ENCODE measurements around the gene STIM1.

STIM1 gene

DNA sequence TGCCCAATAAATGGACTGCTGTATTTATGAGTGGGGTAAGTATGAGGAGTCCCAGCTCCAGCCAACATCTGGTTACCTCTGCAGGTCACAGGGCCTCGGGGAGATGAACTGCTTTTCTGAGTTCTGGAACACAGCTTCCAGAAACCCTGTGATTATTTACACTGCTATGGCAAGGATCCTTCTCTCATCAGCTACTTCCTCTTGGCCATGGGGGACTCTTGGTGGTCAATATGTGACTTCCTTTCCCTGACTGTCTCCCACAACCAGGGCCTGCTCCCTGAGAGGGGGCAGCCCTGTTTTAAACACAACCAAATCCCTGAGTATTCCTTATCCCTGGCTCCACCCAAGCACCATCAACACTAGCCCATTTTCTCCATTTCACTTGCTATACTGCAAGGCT is 24.7 kb upstream of the STIM1 start:
- no peak for DNase-seq (ENCODE audit: low spot score)

DNA sequence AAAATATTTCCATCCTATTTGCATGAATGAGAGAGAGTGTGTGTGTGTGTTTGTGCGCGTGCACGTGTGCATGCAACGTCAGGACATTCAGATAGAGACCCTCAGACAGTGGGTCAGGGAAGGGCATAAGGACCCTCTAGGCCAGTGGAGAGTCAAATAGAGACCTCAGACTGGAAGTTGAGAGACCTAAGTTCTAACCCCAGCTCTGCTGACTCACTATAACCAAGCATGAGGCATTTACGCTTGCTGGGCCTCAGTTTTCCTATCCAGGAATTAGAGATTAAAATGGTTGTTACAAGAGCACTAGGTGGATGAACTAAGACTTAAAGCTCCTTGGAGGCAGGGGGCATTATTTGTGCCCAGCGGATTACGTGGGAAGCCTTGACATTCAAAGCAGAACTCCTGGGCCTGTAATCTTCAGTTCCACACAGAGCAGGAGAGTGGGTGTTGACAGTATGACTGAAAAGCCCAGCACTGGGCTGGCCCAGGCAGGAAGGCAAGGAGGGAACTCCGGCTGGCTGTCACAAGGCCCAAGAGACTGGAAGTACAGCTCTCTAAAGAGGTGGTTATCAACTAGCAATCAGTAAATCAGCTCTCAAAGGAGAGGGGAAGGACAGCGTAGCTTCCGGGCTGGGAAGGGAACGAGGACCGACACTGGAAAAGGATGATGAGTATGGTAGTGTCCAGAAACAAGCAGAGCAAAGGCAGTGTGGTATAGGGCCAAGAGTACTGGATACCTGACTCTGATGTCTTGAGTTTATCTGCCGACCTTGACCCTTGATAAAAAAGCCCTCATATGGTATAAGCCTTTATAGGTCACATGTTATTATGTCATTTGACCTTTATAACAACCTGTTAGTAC is 23.9 kb upstream of the STIM1 start:
- no peak for DNase-seq (ENCODE audit: low spot score)

DNA sequence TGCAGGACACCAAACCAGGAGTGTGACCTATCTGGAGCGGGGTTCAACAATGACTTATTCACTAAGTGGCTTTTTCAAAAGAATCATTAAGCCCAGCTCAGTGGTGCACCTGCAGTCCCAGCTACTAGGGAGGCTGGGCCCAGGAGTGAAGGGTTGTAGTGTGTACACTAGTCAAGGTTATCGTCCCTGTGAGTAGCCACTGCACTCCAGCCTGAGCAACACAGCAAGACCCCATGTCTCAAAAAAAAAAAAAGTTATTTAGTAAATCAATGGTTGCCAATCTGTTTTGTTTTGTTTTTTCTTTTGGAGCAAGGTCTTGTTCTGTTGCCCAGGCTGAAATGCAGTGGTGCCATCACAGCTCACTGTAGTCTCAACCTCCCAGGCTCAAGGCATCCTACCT is 22.6 kb upstream of the STIM1 start:
- no peak for DNase-seq (ENCODE audit: low spot score)

GRCh38 chr11:3833449-3833848 is 22.0 kb upstream of the STIM1 start:
- no peak for DNase-seq (ENCODE audit: low spot score)

GRCh38 chr11:3834349-3834663 is 21.2 kb upstream of the STIM1 start:
- DNase-seq (ENCODE audit: low spot score) = no peak

DNA sequence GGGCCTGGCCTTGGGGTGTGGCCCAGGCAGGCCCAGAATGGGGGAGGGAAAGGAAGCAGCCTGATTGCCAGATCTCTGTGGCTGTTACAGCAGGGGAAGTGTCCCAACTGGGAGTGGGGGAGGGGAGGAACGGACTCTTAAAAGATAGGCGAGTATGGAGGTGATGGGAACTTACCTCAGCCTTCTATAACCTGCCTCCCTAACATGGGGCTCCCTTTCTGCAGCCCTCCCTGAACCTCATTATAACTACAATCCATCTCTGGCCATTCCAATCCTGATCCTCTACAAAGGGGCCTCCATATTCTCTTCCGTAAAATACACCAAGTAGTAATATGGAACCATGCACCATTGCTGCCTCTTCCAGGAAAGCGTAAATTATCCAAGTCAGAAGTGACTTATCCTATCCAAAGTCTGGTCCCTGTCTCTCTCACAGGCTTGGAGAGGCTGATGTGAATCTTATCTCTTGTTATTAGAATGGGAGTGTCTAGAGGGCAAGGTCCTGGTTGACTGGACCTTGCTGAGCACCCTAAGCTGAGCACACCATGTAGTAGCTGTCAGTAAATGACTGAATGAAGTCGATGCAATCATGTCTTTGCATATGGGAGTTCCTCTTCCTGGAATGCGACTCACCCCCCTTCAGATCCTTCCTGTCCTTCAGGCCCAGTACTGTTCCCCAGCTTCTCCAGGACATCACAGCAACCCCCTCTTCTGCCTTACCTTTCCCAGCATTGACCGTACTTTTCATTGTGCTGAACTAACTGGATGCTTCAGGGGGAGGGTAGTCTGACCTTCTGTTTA is 20.6 kb upstream of the STIM1 start:
- no peak for DNase-seq (ENCODE audit: low spot score)

DNA sequence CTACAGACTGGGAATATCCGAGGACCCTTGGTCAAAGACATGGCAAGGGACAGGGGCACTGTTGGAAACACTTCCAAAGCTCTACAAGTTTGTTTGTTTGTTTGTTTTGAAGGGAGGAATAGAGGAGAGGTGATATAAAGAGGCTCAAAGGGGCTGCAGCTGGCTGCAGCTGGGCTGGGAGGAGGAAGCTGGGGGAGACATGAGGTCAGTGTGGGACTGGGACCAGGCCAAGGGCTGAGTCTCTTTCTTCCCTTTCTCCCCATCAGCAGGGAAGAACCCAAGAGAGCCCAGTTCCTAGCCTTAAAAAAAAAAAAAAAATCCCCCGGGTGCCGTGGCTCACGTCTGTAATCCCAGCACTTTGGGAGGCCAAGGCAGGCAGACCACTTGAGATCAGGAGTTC is 19.7 kb upstream of the STIM1 start:
- no peak for DNase-seq (ENCODE audit: low spot score)

DNA sequence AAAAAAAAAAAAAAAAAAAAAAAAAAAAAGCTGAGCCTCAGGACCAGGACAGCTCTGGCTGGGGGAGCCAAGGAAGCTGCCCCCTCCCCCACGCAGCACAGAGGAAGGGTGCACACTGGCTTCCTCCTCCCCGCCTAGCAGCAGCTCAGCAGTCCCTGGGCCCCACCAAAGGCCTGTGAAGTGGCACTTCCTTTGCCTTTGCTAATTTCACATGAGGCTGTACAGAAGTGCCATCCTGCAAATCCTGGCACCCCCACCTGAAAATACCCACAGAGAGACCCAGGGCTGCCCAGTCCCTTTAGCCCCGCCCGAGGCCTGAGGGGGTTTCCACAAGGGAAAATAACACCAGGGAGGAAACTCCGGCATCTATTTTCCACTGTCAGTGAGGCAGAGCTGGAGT is 18.6 kb upstream of the STIM1 start:
- no peak for DNase-seq (ENCODE audit: low spot score)

- no peak for DNase-seq (ENCODE audit: low spot score)
These were observed 17.7 kb upstream of the STIM1 start for GRCh38 chr11:3837793-3838192.

DNA sequence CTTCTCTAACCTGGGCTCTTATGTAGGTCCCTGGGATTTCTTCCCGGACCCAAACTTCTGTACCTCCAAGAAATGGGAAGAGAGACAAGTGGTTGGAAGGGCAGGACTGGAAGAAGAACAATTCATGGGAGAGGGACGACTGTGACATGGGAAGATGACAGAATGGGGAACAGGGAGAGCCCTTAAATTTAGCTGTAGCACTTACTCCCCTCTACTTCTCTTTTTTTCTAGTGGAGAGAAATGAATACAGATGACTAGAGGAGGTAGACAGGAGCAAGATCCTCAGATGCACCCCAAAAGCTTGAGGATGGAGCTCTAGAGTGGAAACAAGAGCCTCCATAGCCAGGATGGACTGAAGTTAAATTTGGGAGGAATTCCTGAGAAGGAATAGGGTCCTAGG is 17.0 kb upstream of the STIM1 start:
- DNase-seq (ENCODE audit: low spot score) = no peak

- DNase-seq (ENCODE audit: low spot score) = peak; percentile 48
These were observed 15.2 kb upstream of the STIM1 start for GRCh38 chr11:3840004-3840869.

DNA sequence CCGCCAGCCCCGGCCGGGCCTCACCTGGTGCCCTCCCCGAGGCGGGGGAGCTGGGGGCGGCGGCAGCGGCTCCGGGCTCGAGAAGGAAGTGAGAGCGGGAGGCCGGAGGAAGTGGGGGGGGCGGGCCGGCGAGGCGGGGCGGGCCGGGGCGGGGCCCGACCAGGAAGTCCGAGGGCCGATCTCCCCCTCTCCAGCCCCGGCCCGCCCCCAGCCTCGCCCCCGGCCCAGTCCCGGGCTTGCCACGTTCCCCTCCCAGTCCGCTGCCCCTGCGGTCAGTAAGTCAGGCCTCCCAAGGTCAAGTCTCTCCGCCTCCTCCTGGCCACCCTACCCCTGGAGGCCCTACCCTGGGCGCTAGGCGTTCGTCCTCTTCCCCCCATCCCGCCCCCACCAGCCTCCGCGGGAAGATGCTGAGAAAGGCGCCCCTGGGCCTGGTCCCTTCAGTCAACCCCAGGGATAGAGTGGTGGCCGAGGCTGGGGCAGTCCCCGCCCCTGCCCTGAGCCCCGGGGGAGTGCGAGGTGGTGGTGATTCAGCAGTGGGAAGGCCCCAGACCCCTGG is 14.5 kb upstream of the STIM1 start, which contains the start of gene RHOG:
RHOG (minus strand) TSS at position 90 of the 556 bp plus-strand sequence. CDS start 12,821 bp downstream, outside the sequence.
- DNase-seq (ENCODE audit: low spot score) = peak; percentile 86

DNA sequence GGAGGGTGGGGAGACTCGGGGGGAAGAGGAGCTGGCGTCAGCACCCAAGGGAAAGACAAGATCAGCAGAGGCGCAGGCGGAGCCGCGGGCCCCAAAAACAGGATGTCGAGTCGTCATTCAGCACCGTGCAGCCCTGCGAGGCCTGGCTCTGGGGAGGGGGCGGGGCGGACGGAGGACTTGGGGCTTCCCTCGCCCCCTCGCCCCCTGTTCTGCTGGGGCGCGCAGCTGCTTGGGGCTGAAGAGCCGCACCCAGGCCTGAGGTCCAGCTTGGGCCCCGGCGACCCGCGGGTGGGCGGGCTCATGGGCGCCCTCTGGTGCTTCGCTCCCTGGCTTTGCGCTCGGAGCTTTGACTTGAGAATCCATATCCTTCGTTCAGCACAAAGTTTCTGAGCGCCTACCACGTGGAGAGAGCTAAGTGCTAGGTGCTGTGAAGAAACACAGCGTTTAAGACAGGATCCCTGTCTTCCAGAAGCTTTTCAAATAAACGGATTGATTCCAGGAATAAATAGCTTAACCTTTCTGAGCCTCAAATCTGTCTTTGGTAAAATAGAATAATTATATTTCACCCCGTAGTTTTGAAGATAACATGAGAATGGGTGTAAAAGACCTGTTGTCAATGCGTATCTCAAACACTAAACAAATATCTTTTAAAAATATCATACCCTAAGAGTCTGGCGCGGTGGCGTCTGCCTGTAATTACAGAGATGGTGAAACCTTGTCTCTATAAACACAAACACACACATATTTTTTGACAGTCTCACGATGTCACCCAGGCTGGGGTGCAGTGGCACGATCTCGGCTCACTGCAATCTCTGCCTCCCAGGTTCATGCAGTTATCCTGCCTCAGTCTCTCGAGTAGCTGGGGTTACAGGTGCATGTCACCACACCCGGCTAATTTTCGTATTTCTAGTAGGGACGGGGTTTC is 13.8 kb upstream of the STIM1 start:
- peak; percentile 87 for DNase-seq (ENCODE audit: low spot score)

DNA sequence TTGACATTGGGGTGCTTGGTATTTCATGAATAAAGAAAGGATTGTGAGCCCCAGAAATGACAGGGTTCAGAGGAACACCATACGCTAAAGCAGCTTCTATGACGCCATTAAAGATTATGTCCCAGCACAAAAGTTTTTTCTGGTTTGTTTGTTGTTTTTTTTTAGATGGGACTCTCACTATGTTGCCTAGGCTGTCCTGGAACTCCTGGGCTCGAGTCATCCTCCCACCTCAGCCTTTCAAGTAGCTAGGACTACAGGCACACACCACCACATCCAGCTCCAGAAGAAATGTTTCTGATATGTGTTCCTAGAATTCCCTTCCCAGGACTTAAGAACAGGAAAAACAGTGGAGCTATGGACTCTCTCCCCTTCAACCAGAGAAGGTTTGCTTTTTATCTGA is 12.1 kb upstream of the STIM1 start:
- DNase-seq (ENCODE audit: low spot score) = no peak

DNA sequence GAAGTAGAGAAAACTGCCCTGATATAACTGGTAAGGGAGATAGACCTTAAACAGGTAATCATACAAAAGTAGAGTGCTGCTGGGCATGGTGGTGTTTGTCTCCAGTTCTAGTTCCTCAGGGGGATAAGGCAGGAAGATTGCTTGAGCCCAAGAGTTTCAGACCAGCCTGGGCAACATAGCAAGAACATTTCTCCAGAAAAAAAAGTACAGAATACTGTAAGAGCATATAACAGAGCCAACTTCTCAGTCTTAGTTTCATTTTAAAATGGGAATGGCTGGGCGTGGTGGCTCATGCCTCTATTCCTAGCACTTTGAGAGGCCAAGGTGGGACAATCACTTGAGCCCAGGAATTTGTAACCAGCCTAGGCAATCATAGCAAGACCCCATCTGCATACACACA is 10.2 kb upstream of the STIM1 start:
- DNase-seq (ENCODE audit: low spot score) = no peak

DNA sequence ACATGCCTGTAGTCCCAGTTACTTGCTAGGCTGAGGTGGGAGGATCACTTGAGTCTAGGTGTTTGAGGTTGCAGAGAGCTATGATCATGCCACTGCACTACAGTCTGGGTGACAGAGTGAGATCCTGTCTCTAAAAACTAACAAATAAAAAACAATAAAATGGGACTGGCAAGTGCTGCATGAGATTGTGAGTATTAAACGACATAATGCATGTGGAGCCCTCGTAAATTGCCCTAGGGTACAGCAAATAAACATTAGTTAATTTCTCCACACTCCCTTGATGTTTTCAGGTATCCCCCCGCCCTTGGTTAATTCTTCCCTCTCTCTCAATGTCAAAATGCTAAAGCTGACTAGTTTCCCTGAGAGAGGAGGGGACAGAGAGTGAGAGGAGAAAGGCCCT is 9.8 kb upstream of the STIM1 start:
- no peak for DNase-seq (ENCODE audit: low spot score)

DNA sequence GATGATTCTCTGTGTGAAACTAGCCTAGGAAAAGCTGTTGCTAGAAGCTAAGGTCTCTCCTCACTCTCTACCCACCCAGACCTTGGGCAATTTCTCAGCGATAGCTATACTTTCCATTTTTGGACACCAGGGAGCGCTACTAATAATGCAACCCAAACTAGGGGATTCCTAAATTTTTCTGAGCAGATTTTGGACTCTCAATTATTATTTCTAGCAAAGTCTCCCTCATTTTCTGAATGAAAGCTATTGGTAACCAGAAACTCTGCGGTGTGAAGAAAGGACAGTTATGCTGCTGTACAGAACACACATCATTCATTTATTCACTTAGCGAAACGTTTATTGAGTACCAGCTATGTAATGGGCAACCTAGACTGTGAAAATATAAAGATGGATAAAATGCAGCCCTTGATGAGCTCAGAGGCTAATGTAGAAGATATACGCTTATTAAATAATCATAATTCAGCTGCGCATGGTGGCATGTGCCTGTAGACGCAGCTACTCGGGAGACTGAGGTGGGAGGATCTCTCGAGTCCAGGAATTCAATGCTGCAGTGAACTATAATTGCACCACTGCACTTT is 6.1 kb upstream of the STIM1 start:
- DNase-seq (ENCODE audit: low spot score) = peak; percentile 49

DNA sequence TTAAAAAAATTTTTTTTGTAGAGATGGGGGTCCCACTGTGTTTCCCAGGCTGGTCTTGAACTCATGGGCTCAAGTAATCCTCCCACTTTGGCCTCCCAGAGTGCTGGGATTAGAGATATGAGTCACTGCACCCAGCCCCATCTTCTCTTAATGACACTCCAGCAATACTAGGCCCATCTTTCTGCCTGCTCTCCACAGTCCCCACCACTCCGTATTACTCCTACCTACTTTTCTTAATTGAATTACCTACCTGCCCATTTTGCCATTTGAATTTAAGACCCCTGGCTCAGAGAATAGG is 2.0 kb upstream of the STIM1 start:
- no peak for DNase-seq (ENCODE audit: low spot score)

GRCh38 chr11:3853899-3854659 is 1.4 kb upstream of the STIM1 start:
- no peak for DNase-seq (ENCODE audit: low spot score)

- no peak for DNase-seq (ENCODE audit: low spot score)
These were observed 846 bp upstream of the STIM1 start for GRCh38 chr11:3854660-3854976.
